Stimulated activated CD8-positive, alpha-beta memory T cell treated with anti-CD3 and anti-CD28 coated beads, Interleukin-4, amount 100 ng/mL, for 4 hours (primary cell): ENCODE data around the gene HNRNPM.
"Not testable (repeated sequence)": the region's sequence is repeated elsewhere in the genome, so short reads cannot be mapped to it uniquely, and the experiment has no call there.

Source experiments
- DNase-seq, 2 donors: peaks; one replicate each; pipeline ENCODE4 v3.0.0-alpha.2; 2020; ENCODE audit warnings: low read depth in 2 of 2, low spot score in 1 of 2

Gene HNRNPM

DNA sequence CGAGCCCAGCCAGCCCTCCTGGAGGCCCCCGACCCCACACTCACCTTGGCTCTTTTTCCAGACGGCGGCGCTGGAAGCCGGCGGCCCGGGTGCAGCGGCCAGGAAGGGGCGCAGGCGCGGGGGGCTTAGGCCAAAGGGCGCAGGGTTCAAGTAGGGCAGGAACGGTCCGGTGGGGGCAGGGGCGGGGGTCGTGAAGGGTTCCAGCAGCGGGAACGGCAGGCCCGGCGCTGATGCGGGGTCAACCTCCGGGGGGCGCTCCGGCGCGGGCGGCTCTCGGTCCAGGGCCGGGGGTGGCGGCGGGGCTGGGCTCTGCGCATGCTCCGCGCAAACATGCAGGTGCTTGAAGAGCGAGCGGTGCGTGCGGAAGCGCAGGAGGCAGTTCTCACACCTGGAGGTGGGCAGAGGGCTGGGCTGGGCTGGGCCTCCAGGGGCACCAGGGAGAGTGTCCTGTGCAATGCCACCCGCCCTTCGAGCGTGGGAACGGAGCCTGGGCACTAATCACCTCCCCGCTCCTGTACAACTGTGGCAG is 66.9 kb downstream of the HNRNPM start:
- no peak for DNase-seq

DNA sequence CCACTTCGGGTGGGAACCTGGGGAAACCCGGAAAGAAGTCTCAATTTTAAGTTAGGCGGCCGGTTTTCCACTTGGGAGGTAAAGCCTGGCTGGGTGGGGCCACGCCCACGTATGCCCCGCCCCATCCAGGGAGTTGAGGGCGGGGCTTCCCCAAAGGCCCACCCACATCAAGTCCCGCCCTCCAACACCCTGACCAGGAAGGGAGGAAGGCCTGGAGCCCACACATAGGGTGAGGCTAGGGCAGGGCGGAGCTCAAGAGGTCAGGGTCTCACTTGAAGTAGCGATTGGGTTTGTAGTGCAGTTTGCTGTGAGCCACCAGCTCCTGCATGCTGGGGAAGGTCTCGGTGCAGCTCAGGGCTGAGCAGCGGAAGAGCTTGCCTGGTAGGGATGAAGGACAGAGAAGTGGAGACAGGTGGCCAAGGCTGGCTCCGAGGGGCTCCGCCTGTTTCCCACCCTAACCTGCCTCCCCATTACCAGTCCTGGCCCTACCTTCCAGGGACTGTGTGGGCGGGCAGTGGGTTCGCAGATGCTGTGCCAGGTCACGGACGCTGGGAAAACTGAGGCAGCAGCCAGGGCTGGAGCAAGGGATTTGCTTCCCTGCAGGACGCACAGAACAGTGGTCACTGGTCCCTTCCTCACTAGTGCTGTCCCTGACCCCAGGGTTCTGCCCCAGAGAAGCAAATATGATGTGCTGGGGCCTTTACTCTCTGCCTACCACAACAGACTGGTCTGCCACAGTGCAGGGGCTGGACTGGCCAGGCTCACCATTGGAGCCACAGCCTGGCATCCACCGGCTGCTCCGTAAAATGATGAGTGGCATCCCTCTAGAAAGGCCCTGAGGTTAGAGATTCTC is 67.6 kb downstream of the HNRNPM start:
- DNase-seq, result no peak

DNA sequence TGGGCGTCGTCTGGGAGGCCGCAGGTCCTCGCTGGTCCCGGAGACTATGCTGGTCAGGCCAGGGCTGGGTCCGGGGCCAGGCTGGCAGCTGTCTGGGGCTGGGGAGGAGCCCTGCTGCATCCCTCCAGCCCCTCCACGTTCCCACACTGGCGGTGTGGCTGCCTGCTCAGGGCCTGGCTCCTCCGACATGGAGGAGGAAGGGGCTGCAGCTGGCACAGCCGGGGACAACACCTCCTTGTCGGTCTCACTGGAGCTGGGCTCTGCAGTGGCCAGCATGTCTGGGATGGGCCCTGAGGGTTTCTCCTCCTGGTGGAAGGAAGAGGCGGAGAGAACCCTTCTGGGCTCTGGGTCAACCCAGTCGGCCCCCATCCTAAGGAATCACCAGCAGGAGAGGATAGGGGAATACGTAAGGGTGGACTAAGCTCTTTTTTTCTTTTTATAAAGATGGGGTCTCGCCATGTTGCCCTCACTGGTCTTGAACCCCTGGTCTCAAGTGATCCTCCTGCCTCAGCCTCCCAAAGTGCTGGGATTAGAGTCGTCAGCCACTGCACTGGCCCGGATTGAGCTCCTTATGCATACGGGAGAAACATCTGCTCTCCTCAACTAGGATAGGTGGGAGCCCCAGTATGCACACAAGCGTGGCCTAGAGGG is 68.4 kb downstream of the HNRNPM start:
- DNase-seq, result no peak

DNA sequence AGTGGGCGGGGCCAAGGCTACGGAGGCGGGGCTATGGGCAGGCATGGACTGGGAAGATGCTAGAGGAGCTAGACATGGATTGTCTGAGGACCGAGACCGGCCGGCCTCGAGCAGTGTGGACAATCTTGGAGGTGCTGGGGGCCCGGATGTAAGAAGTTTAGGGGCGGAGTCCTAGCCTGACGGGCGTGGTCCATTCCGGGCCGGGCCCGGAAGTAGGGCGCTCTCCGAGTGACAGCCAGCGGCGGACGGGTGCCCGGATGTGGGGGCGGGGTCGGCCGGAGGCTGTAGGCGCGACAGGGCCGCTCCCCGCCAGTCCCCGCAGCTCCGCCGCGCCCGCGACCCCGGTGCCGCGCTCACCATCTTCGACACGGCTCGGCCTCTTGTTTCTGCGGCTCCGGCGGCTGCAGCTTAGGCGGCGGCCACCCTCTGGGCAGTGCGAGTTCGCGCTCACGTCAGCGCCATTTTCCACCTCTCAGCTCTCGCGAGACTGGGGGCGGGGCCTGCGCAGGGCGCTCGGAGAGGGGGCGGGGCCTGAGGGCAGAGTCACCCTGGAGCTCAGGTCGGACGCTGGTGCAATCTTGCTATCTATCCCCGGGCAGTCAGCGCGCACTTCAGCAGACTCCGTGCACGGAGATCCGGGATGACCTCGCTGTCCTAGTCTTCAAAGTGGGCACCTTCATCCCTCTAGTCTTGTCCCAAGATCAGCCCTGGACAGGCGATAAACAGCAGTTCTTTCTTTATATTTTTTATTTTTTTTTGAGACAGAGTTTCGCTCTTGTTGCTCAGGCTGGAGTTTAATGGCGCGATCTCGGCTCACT is 69.1 kb downstream of the HNRNPM start, which contains the start of gene ZNF414:
ZNF414 (minus strand) TSS at position 481 of the 818 bp plus-strand sequence; CDS start at position 360, 121 bp downstream.
- peak; percentile 92 to 95 for DNase-seq

DNA sequence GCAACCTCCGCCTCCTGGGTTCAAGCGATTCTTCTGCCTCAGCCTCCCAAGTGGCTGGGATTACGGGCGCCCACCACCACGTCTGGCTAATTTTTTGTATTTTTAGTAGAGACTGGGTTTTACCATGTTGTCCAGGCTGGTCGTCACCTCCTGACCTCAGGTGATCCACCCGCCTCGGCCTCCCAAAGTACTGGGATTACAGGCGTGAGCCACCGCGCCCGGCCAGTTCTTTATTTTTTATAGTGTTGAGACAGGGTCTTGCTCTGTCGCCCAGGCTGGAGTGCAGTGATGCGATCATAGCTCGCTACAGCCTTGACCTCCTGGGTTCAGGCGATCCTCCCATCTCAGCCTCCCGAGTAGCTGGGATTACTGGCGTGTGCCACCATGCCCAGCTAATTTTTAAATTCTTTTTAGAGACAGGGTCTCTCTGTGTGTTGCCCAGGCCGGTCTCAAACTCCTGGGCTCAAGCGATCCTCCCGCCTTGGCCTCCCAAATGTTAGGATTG is 69.8 kb downstream of the HNRNPM start:
- DNase-seq, result not testable (repeated sequence)

DNA sequence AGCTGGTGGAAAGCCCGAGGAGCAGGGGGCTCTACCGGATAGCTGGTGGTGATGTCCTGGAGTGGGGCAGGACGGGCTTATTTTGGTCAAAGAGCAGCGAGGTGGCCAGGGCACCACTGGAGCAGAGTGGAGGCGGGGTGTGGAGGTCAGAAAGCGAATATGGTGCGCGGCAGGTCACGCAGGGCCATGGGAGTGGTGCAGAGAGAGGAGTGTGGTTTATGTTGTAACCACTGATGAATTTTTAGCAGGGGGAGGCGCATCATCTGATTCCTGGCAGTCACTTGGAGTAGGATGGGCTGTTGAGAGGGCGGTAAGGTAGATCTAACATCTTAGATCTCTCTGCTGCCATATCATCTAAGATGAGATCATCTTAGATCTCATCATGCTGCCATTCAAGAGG is 70.5 kb downstream of the HNRNPM start:
- peak in 1 of 2 donors; percentile 22 for DNase-seq

DNA sequence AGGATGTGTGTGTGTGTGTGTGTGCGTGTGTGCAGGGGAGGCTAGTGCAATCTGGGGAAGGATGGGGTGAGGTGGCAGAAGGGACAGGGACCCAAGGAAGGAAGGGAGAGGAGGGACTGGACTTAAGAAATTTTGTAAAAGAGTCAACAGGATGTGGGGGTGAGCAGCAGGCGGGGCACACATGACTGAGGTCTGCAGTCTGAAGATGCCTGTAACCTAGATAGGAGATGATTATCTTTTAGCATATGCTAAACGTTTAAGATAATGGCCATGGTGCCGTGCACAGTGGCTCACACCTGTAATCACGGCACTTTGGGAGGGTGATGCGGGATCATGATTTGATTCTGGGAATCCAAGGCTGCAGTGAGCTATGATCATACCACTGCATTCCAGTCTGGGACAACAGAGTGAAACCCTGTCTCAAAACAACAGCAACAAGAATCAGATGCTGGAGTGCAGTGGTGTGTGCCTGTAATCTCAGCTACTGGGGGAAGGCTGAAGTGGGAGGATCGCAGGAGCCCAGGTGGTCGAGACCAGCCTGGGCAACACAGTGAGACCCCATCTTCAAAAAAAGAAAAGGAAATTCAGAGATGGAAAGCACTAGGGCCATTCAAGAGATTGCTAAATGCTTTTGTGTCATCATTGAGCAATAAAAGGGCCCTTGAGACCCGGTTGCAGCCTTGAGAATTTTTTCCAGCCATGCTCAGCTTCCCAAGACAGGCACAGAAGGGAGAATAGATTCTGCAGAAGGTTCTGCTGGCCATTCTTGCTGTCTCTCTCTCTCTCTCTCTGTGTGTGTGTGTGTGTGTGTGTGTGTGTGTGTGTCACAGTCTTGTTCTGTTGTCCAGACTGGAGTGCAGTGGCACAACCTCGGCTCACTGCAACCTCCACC is 73.0 kb downstream of the HNRNPM start:
- DNase-seq, result peak in 1 of 2 donors; percentile 15

DNA sequence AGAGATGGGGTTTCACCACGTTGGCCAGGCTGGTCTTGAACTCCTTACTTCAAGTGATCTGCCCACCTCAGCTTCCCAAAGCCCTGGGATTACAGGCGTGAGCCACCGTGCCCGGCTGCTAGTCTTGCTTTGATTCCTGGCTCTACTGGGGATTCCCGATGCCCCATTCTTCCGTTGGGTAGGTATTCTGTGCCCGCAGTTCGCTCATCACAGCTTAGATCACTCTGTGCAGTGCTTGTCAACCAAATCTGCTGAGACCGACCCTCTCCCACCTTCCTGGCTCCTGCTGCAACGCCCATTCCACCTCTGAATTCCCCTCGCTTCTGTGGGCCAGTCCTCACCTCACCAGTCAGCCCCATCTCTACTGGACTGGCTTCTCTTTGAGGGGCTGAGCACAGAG is 73.8 kb downstream of the HNRNPM start:
- DNase-seq, result no peak

DNA sequence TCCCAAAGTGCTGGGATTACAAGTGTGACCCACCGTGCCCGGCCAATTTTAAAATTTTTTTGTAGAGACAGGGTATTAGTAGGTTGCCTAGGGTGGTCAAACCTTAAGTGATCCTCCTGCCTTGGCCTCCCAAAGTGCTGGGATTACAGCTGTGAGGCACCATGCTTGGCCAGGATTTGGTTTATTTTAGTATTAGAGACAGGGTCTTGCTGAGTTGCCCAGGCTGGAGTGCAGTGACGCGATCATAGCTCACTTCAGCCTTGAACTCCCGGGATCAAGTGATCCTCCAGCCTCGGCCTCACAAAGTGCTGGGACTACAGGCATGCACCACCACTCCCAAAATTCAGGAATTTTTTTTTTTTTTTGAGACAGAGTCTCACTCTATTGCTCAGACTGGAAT is 74.6 kb downstream of the HNRNPM start:
- no peak for DNase-seq

DNA sequence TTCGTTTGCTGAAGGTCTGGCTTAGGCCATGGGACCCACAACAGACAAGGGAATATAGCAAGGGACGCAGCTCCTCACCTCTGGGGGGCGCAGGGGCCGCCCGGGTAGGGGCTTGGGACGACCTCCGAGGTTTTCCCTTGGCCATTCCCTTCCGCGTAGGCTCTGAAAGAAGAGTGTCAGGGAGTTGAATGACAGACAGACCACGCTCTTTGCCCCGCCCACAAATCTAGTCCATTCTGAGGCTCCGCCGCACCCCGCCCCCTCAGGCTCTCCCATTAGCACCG is 80.6 kb downstream of the HNRNPM start:
- no peak for DNase-seq

DNA sequence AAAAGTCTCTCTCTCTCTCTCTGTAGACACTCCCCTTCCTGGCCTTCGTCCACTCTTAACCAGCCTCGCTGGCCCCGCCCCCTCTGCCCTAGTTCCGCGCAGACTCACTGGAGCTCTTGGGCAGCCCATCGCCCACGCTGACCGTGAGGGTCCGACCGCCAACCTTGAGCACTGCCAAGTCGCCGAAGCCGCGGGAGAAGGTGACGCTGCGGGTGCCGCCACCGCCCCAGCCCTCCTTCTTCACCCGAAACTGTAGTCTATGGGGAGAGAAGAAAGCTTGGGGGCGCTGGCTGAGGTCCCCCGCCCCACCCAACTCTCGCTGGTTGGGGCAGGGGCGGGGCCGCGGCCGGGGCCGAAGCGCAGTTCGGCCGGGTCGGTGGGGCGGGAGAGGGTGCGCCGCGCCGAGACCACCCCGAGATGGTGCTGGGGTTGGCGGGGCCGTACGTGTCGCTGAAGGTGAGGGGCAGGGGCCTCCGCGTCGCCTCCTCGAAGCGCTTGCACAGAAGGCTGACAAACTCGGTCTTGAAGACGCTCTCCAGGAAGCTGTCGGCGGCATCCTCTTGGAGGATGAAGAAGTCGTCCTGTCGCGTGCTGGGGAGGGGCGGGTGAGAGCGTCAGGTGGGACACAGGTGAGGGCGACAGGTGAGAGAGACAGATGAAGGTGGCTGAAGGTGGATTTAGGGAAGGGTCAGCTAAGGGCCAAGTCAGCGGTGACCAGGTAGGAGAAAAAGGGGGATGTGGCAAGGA is 81.7 kb downstream of the HNRNPM start:
- DNase-seq, result no peak

DNA sequence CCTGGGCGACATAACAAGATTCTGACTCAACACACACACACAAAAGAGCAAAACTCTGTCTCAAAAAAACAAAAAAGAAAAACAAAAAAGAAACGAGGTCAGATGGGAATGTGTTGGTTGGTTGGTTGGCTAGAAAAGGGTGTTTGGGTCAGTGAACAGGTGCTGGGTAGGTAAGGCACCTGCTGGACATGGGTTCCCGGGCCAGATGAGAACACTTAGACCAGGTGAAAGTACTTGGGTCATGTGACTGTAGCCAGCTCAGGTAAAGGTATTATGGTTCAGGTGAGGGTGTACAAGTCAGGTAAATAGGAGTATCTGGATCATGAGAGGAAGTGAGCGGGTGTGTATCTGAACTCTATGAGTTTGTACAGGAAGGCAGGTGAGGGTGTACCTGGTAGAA is 83.7 kb downstream of the HNRNPM start:
- DNase-seq, result no peak

DNA sequence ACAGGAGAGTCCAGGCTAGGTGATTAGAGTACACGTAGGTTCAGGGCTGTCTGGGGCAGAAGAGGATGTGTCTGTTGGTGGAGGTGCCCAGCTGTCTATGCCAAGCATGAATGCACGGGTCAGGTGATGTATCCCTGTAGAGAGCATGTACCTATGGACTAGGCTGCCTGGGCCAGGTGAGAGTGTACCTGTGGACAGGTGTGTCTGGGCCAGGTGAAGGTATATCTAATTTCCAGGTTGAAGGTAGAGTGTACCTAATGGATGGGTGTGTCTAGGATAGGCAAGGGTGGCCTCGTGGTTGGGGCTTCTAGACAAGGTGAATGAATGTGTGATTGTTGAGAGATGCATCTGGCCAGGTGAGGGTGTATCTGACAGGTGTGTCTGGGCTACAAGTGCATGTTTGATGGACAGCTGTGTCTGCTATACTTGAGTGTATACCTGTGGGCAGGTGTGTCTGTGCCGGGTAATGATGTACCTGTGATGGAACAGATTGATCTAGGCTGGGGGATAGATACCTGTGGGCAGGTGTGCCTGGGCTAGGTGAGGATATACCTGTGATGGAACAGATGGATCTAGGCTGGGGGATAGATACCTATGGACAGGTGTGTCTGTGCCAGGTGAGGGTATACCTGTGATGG is 84.7 kb downstream of the HNRNPM start:
- no peak for DNase-seq

DNA sequence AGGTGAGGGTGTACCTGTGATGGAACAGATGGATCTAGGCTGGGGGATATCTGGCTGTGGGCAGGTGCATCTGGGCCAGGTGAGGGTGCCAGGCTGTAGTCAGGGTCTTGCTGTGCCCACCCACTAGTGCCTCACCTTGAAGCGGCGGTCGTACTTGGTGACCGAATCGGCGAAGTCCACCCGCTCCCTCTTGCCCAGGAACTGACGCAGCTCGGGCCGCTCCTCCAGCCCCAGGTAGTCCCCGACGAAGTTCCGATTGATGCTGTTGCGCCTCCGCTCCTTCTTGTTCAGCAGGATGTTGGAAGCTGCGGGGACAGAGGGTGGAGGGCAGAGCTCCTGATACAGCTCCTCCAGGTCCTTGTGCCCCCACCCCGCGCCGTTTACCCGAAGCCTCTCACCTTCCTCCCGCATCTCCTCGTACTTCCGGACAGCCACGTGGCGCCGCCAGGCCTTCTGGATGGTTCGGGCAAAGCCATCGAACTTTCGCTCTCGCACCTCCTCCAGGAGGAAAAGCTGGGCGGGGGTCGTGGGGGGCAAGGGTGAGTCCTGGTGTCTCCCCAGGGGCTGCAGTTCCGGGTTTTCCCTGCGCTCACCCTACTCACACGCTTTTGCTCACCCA is 85.4 kb downstream of the HNRNPM start:
- no peak for DNase-seq

DNA sequence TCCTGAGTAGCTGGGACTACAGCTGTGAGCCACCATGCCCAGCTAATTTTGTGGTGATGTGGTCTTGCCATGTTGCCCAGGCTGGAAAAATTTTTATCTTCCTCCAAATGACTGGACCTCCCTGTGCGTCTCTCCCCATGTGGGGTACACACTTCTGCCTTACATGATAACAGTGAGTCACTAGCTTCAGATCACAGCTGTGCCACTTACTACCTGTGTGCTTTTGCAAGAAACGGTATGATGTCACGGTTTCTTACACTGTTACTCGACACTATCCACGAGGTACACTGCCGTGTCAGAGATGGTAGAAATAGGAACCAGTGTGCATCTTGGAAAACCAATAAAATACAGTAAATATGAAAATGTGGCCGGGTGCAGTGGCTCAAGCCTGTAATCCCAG is 86.7 kb downstream of the HNRNPM start:
- DNase-seq, result no peak

DNA sequence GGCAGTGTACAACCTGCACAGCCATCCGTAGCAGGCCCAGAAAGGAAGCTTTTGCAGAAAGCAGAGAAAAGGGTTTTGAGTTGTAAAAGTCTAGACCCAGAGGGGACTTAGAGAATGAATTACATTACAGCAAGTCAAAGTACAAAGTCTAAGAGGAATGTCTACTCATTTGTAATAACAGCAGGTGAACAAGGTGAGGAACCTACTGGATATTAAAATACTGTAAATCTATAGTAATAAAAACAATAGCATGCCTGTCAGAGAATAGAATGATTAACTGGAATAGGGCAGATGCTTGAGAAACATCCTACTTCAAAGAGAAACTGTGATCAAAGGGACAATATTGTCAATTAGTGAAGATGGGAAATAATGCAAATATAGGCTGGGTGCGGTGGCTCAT is 87.5 kb downstream of the HNRNPM start:
- no peak for DNase-seq

DNA sequence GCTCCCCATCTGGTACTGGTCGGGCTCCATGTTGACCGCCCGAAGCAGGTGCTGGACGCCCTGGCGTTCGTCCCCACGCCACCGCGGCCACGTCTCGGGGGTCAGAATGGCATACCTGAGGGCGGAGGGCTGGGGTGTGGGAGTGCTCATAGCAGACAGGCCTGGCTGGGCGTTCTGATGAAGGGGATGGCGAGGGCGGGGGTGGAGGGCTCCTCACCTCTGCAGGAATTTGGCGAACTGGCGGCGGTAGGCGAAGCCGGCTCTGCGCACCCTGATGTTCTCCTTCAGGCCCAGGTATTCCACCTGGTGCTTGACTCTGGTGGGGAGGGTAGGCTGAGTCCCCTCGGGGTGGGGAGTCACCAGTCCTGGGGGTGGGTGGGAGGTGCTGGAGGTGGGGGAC is 91.5 kb downstream of the HNRNPM start:
- DNase-seq, result no peak

DNA sequence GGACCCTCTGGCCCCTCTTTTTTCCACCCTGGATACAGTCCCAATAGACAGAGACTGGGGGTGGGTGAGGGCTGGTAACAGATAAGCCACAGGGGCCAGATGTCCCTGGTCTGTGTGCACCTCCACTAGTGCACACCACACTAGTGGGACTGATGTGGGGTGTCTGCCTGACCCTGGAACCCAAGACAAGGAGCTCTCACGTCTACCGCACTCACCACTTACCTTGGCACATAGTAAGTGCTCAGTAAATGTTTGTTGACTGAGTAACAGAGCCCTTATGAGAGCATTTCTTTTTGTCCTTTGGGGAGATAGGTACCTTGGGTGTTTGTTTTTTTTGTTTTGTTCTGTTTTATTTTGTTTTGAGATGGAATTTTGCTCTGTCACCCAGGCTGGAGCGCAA is 92.3 kb downstream of the HNRNPM start:
- no peak for DNase-seq
